ENCODE measurements around the gene AFF3.

The AFF3 gene

GRCh38 chr2:99555404-99555803, 587.0 kb downstream of the AFF3 start:
- no peak overlapping the region for H3K4me3 ChIP-seq (ENCODE audit: low read length)
- DNase-seq (ENCODE audit: low read depth, low spot score), result no peak

DNA sequence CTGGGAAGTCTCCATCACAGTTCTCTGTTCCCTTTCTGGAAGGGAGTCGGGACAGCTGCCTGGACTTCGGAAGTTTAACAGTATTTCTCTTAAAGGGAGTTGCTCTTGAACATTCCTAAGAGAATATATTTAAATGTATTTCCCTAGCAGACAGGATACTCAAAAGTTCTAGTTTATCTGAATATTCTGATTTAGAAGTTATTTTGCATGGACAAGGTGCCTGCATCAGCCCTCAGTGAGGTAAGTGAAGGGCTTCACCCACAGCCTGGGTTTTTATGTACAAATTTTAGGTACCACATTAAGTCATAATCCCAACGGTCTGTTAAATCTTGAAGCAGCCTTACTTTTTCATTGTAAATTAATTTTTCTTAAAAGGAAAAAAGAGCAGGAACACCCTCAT, 587.5 kb downstream of the AFF3 start:
- no peak for DNase-seq (ENCODE audit: low read depth, low spot score)
- no peak overlapping the region for H3K4me3 ChIP-seq (ENCODE audit: low read length)

DNA sequence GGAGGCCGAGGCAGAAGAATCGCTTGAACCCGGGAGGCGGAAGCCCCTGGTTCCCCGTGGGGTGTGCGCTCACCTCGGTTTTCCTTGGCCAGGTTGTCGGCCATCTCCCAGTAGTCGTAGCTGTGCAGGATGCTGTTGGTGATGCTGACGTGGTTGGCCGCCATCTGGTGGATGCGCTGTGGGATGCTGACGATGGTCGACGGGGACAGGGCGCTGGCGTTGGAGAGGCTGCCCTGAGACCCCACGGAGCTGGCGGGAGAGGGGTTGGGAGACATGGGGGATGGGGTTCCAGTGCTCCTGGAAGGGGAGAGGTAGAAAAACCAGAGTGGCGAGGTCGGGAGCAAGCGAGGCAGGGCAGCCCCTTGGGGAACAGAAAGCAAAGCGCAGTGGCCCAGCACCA, 588.2 kb downstream of the AFF3 start:
- DNase-seq (ENCODE audit: low read depth, low spot score), result no peak
- H3K4me3 ChIP-seq (ENCODE audit: low read length), result no peak overlapping the region

DNA sequence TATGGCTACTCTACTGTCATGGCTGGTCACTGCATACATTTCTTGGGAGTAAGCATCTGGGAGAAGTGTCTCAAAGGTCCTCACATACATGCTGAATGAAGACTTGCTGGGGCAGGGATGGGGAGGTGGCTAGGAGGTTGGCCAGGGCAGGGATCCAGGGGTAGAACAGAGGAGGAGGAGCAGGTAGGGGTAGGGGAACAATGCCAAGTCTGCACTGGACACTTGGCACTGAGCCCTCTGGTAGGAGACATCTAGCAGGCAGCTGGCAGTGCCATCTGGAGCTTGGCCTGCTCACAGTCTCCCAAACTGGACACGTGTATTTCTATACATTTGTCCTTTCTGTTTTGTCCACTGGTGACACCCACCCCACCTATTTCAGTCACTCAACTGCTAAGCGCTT, 589.9 kb downstream of the AFF3 start:
- H3K4me3 ChIP-seq (ENCODE audit: low read length), result no peak overlapping the region
- DNase-seq (ENCODE audit: low read depth, low spot score), result no peak

DNA sequence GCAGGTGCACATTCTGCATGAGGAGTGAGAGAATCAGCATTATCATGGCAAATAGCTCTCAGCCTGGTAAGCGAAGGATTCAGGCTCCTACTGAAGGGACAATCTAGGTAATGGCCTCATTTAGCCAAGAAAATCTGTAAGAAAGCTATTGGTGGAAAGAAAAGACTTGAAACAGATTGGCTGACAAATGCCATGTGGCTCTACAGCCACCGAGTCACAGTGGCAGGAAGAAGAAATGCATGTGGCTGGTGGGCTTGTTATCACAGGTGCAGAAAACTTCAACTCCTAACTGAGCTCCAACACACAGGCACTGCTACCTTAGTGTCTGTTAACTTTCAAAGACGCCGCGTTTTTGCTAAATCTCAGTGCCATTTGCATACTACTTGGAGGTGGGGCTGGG, 592.0 kb downstream of the AFF3 start:
- H3K4me3 ChIP-seq (ENCODE audit: low read length), result no peak overlapping the region
- DNase-seq (ENCODE audit: low read depth, low spot score), result peak; percentile 25

DNA sequence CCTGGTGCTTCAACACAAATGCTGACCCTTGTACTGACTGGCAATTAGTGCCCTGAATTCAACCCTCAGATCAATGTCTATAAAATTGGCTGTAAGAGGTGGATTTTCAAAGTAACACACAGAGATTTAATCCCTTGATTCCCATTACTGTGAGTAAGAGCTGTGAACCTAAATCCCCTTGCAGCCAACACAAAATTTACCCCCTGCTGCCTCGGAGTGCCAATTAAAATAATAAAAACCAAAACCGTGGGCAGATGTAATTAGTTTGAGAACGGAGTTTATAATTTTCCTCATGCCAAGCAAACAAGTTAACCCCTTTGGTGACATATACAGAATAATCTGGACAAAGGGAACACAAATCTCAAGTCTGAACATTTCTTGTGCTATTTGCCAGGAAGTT, 596.8 kb downstream of the AFF3 start:
- DNase-seq (ENCODE audit: low read depth, low spot score), result no peak
- no peak overlapping the region for H3K4me3 ChIP-seq (ENCODE audit: low read length)

DNA sequence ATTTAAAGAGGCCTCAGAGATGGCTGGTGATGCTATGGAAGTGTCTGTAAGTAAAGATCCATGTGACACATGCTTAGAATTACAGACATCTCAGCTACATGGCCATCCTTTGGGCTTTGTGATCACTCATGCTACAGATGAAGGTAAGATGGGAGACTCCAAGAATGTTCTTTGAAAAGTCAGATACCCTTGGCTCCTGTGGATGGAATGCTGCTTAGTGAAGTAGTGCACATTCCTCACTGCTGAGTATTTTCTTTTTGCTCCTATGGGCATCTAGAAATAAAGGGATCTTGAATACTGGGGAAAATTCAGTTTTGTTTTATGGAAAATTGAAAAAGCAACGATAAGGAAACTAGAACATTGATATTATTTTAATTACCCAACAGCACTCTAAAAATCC, 597.3 kb downstream of the AFF3 start:
- DNase-seq (ENCODE audit: low read depth, low spot score), result no peak
- H3K4me3 ChIP-seq (ENCODE audit: low read length), result no peak overlapping the region

DNA sequence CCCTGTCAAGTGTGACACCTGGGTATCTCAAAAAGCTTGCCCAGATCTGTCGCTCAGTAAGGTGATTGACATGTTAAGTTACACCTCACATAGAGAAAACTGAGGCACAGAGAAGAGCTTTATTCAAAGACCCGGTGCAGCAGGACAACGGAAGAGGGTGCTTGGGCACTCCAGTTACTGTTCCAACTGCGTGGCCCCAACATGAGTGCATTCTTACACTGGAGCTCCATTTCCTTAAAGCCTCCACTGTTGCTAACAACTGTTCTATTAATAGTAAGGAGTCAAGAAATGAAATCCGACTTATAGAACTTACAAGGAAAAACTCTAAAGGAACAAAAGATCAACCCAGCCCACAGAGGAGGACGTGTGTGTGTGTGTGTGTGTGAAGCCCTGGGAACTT, 597.8 kb downstream of the AFF3 start:
- no peak for DNase-seq (ENCODE audit: low read depth, low spot score)
- no peak overlapping the region for H3K4me3 ChIP-seq (ENCODE audit: low read length)

GRCh38 chr2:99543247-99543646, 599.1 kb downstream of the AFF3 start:
- DNase-seq (ENCODE audit: low read depth, low spot score), result no peak
- no peak overlapping the region for H3K4me3 ChIP-seq (ENCODE audit: low read length)

DNA sequence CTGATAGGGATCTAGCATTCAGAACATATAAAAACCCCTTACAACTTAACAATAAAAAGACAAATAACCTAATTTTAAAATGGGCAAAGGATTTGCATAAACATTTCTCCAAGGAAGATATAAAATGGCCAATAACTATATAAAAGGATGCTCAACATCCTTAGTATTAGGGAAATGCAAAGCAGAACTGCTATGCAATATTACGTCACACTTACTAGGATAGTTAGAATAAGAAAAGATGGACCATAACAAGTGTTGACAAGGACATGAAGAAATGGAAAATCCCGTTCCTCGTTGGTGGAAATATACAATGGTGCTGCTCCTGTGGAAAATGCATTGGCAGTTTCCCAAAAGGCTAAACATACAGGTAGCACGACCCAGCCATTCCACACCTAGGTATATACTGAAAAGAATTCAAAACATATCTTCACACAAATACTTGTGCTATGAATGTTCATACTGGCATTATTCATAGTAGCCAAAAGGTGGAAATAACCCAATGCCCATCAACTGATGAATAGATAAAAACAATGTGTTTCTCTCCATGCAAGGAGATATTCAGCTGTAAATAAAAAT, 604.4 kb downstream of the AFF3 start:
- no peak for DNase-seq (ENCODE audit: low read depth, low spot score)
- H3K4me3 ChIP-seq (ENCODE audit: low read length), result no peak overlapping the region

DNA sequence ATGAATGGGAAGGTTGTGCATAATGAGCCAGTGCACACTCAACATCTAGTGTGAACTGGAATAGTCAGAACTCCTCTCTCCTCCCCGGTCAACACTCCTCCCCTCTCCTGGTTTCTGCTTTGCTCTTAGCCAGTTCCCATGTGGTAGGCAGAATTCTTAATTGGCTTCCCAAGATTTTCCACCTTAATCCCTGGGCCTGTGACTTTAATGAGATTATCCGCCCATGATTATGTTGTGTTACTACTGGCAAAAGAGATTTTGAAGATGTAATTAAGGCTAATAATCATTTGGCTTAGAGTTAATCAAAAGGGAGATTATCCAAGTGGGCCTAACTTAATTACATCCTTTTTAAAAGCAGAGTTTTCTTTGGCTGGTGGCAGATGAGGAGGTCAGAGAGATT, 618.3 kb downstream of the AFF3 start:
- DNase-seq (ENCODE audit: low read depth, low spot score), result no peak
- no peak overlapping the region for H3K4me3 ChIP-seq (ENCODE audit: low read length)

DNA sequence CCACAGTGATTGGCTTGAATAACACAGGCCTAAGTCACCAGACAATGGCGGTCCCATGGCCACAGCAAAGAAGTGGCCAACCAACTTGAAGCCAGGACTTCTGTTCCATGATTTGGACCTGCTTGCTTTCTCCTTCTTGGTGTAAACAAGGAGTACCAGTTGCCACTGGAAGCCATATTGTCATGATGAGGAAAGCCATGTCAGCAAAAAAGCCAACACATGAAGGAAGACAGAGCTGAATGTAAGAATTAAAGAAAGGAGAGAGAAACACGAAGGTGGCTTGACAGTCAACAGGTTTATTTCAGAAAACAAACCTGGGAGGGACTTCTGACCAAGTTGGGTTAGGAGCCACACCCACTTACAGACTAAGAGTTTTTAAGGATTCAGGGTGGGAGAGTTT, 620.2 kb downstream of the AFF3 start:
- DNase-seq (ENCODE audit: low read depth, low spot score), result no peak
- no peak overlapping the region for H3K4me3 ChIP-seq (ENCODE audit: low read length)

DNA sequence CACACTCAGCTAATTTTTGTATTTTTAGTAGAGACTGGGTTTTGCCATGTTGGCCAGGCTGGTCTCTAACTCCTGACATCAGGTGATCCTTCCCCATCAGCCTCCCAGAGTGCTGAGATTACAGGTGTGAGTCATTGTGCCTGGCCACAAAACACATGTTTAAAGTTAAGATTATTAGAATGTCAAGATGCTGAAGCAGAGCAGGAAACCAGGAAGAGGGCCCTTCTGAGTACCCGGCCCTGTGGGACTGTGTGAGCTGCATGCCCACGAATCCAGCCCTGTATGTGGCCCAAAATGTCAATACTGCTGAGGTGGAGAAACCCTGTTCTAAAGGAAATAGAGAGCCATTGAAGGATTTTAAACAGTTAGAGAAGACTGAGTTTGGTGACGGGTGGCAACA, 621.6 kb downstream of the AFF3 start:
- DNase-seq (ENCODE audit: low read depth, low spot score), result no peak
- no peak overlapping the region for H3K4me3 ChIP-seq (ENCODE audit: low read length)

- no peak overlapping the region for H3K4me3 ChIP-seq (ENCODE audit: low read length)
- DNase-seq (ENCODE audit: low read depth, low spot score), result no peak
Measured at GRCh38 chr2:99520195-99520594, 622.2 kb downstream of the AFF3 start.

DNA sequence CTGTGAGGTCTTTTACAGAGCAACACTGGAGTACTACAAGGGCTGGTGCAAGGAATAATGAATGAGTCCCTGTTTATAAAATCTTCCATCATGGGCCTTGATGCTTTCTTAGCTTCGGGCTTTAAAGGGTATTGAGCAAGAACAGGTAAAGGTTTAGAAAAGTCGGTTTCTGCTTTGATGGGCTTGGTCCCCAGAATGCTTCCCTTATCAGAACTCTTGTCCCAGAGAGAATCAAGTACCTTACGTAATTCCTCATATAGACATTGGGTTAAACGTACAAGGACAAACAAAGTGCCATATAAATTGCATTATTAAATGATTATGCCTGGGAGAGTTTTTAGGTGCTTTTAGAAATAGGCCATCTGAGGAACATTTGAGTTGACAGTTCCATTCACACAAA, 628.0 kb downstream of the AFF3 start:
- no peak overlapping the region for H3K4me3 ChIP-seq (ENCODE audit: low read length)
- no peak for DNase-seq (ENCODE audit: low read depth, low spot score)

GRCh38 chr2:99512181-99512591, 630.2 kb downstream of the AFF3 start:
- no peak overlapping the region for H3K4me3 ChIP-seq (ENCODE audit: low read length)
- DNase-seq (ENCODE audit: low read depth, low spot score), result no peak

GRCh38 chr2:99509387-99509786, 633.0 kb downstream of the AFF3 start:
- H3K4me3 ChIP-seq (ENCODE audit: low read length), result no peak overlapping the region
- DNase-seq (ENCODE audit: low read depth, low spot score), result no peak

GRCh38 chr2:99507937-99508818, 634.2 kb downstream of the AFF3 start:
- DNase-seq (ENCODE audit: low read depth, low spot score), result no peak

DNA sequence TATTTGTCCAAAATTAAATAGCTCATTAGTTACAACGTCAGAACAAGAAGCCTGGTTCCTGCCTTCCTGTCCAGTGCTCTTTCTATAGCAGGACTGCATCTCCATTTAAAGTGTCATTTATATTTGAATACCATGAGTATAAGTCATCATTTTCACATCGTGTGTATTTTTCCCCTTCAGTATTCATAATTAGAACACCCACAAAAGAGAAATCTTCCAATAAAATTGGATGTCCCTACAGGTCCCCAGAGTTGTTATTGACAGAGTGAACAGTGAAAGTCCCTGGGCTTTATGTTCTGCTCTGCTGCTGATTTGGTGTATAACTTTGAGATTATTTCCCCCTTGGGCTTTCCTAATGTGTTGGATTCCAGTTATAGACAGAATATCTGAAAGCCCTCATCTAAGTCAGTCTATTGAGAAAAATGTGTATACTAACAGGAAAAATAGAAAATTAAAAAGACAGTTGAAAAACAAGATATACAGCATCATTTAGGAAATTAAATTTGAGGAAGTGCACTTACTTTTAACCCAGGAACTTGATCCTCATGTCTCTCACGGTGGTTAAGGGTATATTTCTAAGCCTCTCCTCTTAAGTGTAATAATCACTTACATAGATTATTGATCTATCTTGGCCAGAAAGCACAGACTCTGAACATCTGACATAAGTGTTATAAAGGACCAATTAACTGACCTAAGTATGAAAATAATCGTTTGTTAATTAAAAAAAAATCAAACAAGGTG, 637.4 kb downstream of the AFF3 start:
- DNase-seq (ENCODE audit: low read depth, low spot score), result no peak
- H3K4me3 ChIP-seq (ENCODE audit: low read length), result no peak overlapping the region

More at GRCh38 chr2:99507937-99508818, 634.2 kb downstream of the AFF3 start:
- no peak overlapping the region for H3K4me3 ChIP-seq (ENCODE audit: low read length)
